H1 (cell line): ENCODE measurements around the gene C1RL. TPM values are rescaled to one million over a fixed set of nuclear protein-coding genes. Genes with fewer than 3 reads are reported as not detected.

ENCODE experiments used
- CTCF ChIA-PET: fragments of 300-600 bp; sonication (Branson Sonifier 250); formaldehyde crosslinking; loops from one replicate; lab custom pipeline; 2021; ENCODE audit not compliant: partially characterized antibody; lab: Charles Lee
- POLR2A ChIA-PET: fragments of 300-600 bp; sonication (Branson Sonifier 250); formaldehyde crosslinking; loops from one replicate; lab custom pipeline; 2021; ENCODE audit warnings: inconsistent platforms; ENCODE audit not compliant: partially characterized antibody; lab: Charles Lee
- DNase-seq, 2 experiments: peaks; one replicate each; pipeline versions ENCODE4 v3.0.0 to v3.0.0-alpha.2; 2010 to 2022; ENCODE audit warnings: low spot score in 2 of 2, low read depth in 1 of 2, mixed read lengths in 1 of 2
- FAIRE-seq: peaks from 2 replicates; lab custom pipeline; 2011; peaks lifted over from hg19 to GRCh38; lab: Jason Lieb, UNC
- H2AFZ ChIP-seq: 2 replicates; pipeline ENCODE4 v1.8.1; 2012; ENCODE audit warnings: low read length, inconsistent platforms
- H2AK5ac ChIP-seq: 2 replicates; pipeline ENCODE4 v1.6.1; 2013; ENCODE audit warnings: low read depth, low read length
- H2BK120ac ChIP-seq: replicated peaks from 2 replicates; pipeline ENCODE3; 2013; ENCODE audit warnings: low read depth, low read length, inconsistent platforms
- H2BK12ac ChIP-seq: 2 replicates; pipeline ENCODE4 v1.6.1; 2013; ENCODE audit warnings: low read depth, low read length
- H2BK15ac ChIP-seq: 2 replicates; pipeline ENCODE4 v1.6.1; 2013; ENCODE audit warnings: low read length
- H2BK20ac ChIP-seq: 2 replicates; pipeline ENCODE4 v1.6.1; 2013; ENCODE audit warnings: low read length
- H2BK5ac ChIP-seq: 2 replicates; pipeline ENCODE4 v1.6.1; 2013; ENCODE audit warnings: low read depth, low read length
- H3K14ac ChIP-seq: 2 replicates; pipeline ENCODE4 v1.6.1; 2013; ENCODE audit warnings: inconsistent platforms; ENCODE audit not compliant: insufficient read length
- H3K18ac ChIP-seq: 2 replicates; pipeline ENCODE4 v1.6.1; 2013; ENCODE audit warnings: low read length; ENCODE audit errors: extremely low read depth
- H3K23ac ChIP-seq: 2 replicates; pipeline ENCODE4 v1.6.1; 2013; ENCODE audit warnings: inconsistent platforms; ENCODE audit not compliant: insufficient read length
- H3K23me2 ChIP-seq: 2 replicates; pipeline ENCODE4 v1.6.1; 2013; ENCODE audit warnings: low read depth, low read length
- H3K27ac ChIP-seq: 2 replicates; pipeline ENCODE4 v1.6.1; 2011; ENCODE audit warnings: low read depth, low read length, inconsistent platforms
- H3K27me3 ChIP-seq, 4 experiments: replicated peaks in 1 of 4; 1 replicate in 1 of 4; 2 replicates in 3 of 4; pipeline versions ENCODE4 v1.6.1 to v1.8.1; 2011 to 2013; ENCODE audit warnings: low read length in 3 of 4, mild to moderate bottlenecking in 3 of 4, inconsistent platforms in 2 of 4, mixed read lengths in 2 of 4, moderate library complexity in 1 of 4; ENCODE audit not compliant: control insufficient read depth in 3 of 4, insufficient read depth in 3 of 4; ENCODE audit errors: extremely low read depth in 1 of 4
- H3K36me3 ChIP-seq, 4 experiments: 2 replicates each; pipeline versions ENCODE4 v1.6.1 to v1.8.1; 2011 to 2013; ENCODE audit warnings: mild to moderate bottlenecking in 4 of 4, low read length in 3 of 4, moderate library complexity in 2 of 4, control low read depth in 1 of 4, inconsistent platforms in 1 of 4; ENCODE audit not compliant: insufficient read depth in 4 of 4, control insufficient read depth in 2 of 4
- H3K4ac ChIP-seq: replicated peaks from 2 replicates; pipeline ENCODE3; 2013; ENCODE audit warnings: low read length, low read depth, mixed read lengths, inconsistent platforms; ENCODE audit not compliant: insufficient read length
- H3K4me1 ChIP-seq, 4 experiments: replicated peaks in 1 of 4; 1 replicate in 1 of 4; 2 replicates in 3 of 4; pipeline versions ENCODE4 v1.6.1 to v1.8.1; 2011 to 2013; ENCODE audit warnings: low read length in 3 of 4, inconsistent platforms in 2 of 4, mixed read lengths in 1 of 4; ENCODE audit not compliant: insufficient read depth in 4 of 4, control insufficient read depth in 3 of 4
- H3K4me2 ChIP-seq, 2 experiments: 2 replicates each; pipeline versions ENCODE4 v1.6.1 to v1.8.1; 2011 to 2013; ENCODE audit warnings: low read depth in 2 of 2, low read length in 2 of 2, control low read depth in 1 of 2, inconsistent platforms in 1 of 2, mild to moderate bottlenecking in 1 of 2; ENCODE audit not compliant: insufficient read depth in 1 of 2
- H3K4me3 ChIP-seq, 4 experiments: fragments of 200-600, 300-600 bp in 1 of 4; sonication (generic), shearing (Covaris generic), sonication (Bioruptor Twin) in 1 of 4; 2 replicates each; pipeline versions ENCODE4 v1.5.1 to v1.8.1; 2011 to 2016; ENCODE audit warnings: low read length in 4 of 4, low read depth in 3 of 4, control low read depth in 2 of 4, inconsistent platforms in 2 of 4, mild to moderate bottlenecking in 2 of 4, mixed read lengths in 1 of 4, moderate library complexity in 1 of 4; ENCODE audit not compliant: insufficient read depth in 2 of 4; ENCODE audit errors: extremely low read depth in 1 of 4
- H3K56ac ChIP-seq: replicated peaks from 2 replicates; pipeline ENCODE3; 2013; ENCODE audit warnings: low read depth, mild to moderate bottlenecking, mixed read lengths, low read length, inconsistent platforms; ENCODE audit not compliant: insufficient read length
- H3K79me1 ChIP-seq: 2 replicates; pipeline ENCODE4 v1.6.1; 2013; ENCODE audit warnings: low read depth, low read length, control low read depth
- H3K79me2 ChIP-seq, 2 experiments: 2 replicates each; pipeline versions ENCODE4 v1.6.1 to v1.8.1; 2012 to 2013; ENCODE audit warnings: low read length in 2 of 2, mild to moderate bottlenecking in 2 of 2, inconsistent platforms in 1 of 2; ENCODE audit not compliant: insufficient read depth in 2 of 2, control insufficient read depth in 1 of 2
- H3K9ac ChIP-seq, 4 experiments: replicated peaks in 1 of 4; 1 replicate in 1 of 4; 2 replicates in 3 of 4; pipeline versions ENCODE4 v1.6.1 to v1.8.1; 2011 to 2013; ENCODE audit warnings: low read depth in 3 of 4, low read length in 3 of 4, control low read depth in 2 of 4, mild to moderate bottlenecking in 2 of 4, moderate library complexity in 2 of 4, inconsistent platforms in 1 of 4; ENCODE audit errors: extremely low read depth in 1 of 4
- H3K9me3 ChIP-seq, 2 experiments: 2 replicates each; pipeline versions ENCODE4 v1.6.1 to v1.8.1; 2012 to 2013; ENCODE audit warnings: mild to moderate bottlenecking in 2 of 2, moderate library complexity in 2 of 2, control low read depth in 1 of 2, inconsistent platforms in 1 of 2, low read depth in 1 of 2, low read length in 1 of 2, mixed read lengths in 1 of 2; ENCODE audit not compliant: insufficient read depth in 2 of 2
- H4K20me1 ChIP-seq, 2 experiments: replicated peaks in 1 of 2; 2 replicates each; pipeline versions ENCODE3 to v1.8.1; 2011 to 2013; ENCODE audit warnings: inconsistent platforms in 2 of 2, low read length in 2 of 2, mild to moderate bottlenecking in 1 of 2; ENCODE audit not compliant: insufficient read depth in 2 of 2, control insufficient read depth in 1 of 2
- H4K5ac ChIP-seq: 2 replicates; pipeline ENCODE4 v1.6.1; 2013; ENCODE audit warnings: low read length, low read depth, mixed read lengths, inconsistent platforms; ENCODE audit not compliant: insufficient read length
- H4K8ac ChIP-seq: 2 replicates; pipeline ENCODE4 v1.8.0; 2013; ENCODE audit warnings: mild to moderate bottlenecking, moderate library complexity, low read length, inconsistent platforms; ENCODE audit not compliant: insufficient read depth; ENCODE audit errors: extremely low read depth
- H4K91ac ChIP-seq: replicated peaks from 2 replicates; pipeline ENCODE3; 2013; ENCODE audit warnings: low read length, mixed read lengths, inconsistent platforms; ENCODE audit not compliant: insufficient read length
- BACH1 ChIP-seq: IDR thresholded peaks from 2 replicates; pipeline ENCODE4 v1.6.1; 2012; ENCODE audit warnings: low read length, improper control_type of control experiment
- CEBPB ChIP-seq: IDR thresholded peaks from 2 replicates; pipeline ENCODE4 v1.6.1; 2012; ENCODE audit warnings: low read depth, low read length
- EGR1 ChIP-seq: IDR thresholded peaks from 2 replicates; pipeline ENCODE4 v1.6.1; 2011; ENCODE audit warnings: low read depth, low read length, borderline replicate concordance
- EP300 ChIP-seq, 2 experiments: IDR thresholded peaks; 1 replicate in 1 of 2; 2 replicates in 1 of 2; pipeline ENCODE4 v1.6.1; 2011 to 2012; ENCODE audit warnings: low read depth in 2 of 2, low read length in 2 of 2, mild to moderate bottlenecking in 2 of 2, borderline replicate concordance in 1 of 2, inconsistent platforms in 1 of 2, moderate library complexity in 1 of 2
- KDM4A ChIP-seq: IDR thresholded peaks from one replicate; pipeline ENCODE4 v1.7.1; 2012; ENCODE audit warnings: low read depth, mild to moderate bottlenecking, moderate library complexity, low read length, inconsistent platforms; ENCODE audit not compliant: severe bottlenecking
- PHF8 ChIP-seq: fragments of 200-600 bp; sonication (generic); conservative IDR thresholded peaks from 2 replicates; pipeline ENCODE4 v1.7.1; 2012; ENCODE audit warnings: low read depth, mild to moderate bottlenecking, inconsistent platforms, low read length, moderate library complexity
- TEAD4 ChIP-seq: IDR thresholded peaks from 2 replicates; pipeline ENCODE4 v1.6.1; 2012; ENCODE audit warnings: low read depth, low read length, inconsistent platforms, mixed read lengths
- ZNF274 ChIP-seq: IDR thresholded peaks from 2 replicates; pipeline ENCODE4 v1.7.0; 2012; ENCODE audit warnings: low read length, borderline replicate concordance; ENCODE audit errors: extremely low read depth
- WGBS, 2 experiments: shearing (Covaris generic) in 1 of 2; methylation state at CpG; one replicate each; pipeline versions ENCODE4 v1.1.6 to v1.1.7; 2013 to 2015; ENCODE audit warnings: low lambda C conversion rate in 2 of 2, mixed read lengths in 2 of 2, inconsistent platforms in 1 of 2, low coverage in 1 of 2, missing lambda C conversion rate in 1 of 2; ENCODE audit not compliant: insufficient replicate concordance in 2 of 2, insufficient coverage in 1 of 2, insufficient read length in 1 of 2; ENCODE audit errors: extremely low coverage in 1 of 2, missing lambda C conversion rate in 1 of 2; 5-methylcytosine and 5-hydroxymethylcytosine counted together
- polyA plus RNA-seq, 7 experiments: library from polyadenylated mRNA; depleted of rRNA in 3 of 7; stranded (reverse) in 5 of 7; unstranded in 2 of 7; fragments of >200 nt in 5 of 7; fragments of 200-250 nt in 2 of 7; gene quantifications; 1 replicate in 5 of 7; 2 replicates in 1 of 7; 4 replicates in 1 of 7; pipeline versions ENCODE4 v1.2.1 to v1.2.3, GENCODE V29; 2011 to 2013; ENCODE audit warnings: missing spikeins in 2 of 7, mixed read lengths in 2 of 7
- total RNA-seq: library from RNA; stranded (reverse); fragmentation: NEBNext Ultra II Directional; extraction: Animal tissue kit (Norgen Biotek cat#: 25700); gene quantifications from 2 replicates; pipeline ENCODE4 v1.2.1, GENCODE V29; 2021
- TF ChIP-seq, protein P1 (sequence below): IDR thresholded peaks from 2 replicates; pipeline ENCODE4 v1.6.1; 2012; ENCODE audit warnings: inconsistent platforms

Gene C1RL
- total and polyA plus RNA-seq, 2 of the 8 experiments (the other 6 are each of a cell fraction or from before 2014, with no cell fraction given): 11.4 to 15.5 TPM

DNA sequence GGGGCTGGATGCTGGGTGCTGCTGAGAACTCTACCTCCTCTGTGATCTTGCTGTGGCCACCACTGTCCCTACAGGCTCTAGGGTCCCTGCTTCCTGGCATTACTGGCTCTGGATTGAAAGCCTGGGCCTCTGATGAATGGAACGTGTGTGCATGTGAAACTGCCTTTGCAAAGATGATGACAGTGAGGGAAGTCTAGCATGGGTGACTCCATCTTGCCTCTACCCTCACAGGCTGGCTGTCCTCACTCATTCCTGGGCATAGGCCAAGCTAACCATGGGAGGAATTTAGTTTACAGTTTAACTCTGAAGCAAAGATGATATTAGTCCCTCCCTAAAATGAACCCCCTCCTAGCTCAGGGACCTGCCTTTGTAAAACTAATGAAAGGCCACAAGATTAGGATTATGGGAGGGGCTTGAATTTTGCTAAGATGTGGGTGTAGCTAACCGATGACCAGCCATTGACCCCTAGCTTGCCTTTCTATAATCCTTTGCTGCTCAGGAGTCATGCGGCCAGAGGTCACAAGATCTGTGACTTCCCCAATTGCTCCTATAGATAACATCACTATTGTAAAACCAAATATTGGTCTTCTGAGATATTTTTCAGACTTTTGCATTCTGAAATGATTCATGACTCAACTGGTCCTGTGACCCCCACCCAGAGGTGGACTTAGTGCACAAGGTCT, 50.7 kb downstream of the C1RL start:
- CTCF ChIA-PET: interaction anchor here (0.6 to 6.7 kb wide), 14 partner anchors 10 to 130 kb away, joined by 3 to 58 read pairs (median 6); partner anchors contain the start of genes C1R and C1RL
- Histone ChIP-seq H3K23ac (no peak overlapping the region), H2BK120ac (no peak overlapping the region), H3K18ac (no peak overlapping the region), H2AK5ac (no peak overlapping the region), H2BK20ac (no peak overlapping the region), H4K5ac (no peak overlapping the region), H3K4me3 (no peak overlapping the region), H3K23me2 (no peaks in the 10 kb centered on the region), H3K27me3 (no peaks in the 10 kb centered on the region), H4K20me1 (no peaks in the 10 kb centered on the region), H4K91ac (no peak overlapping the region), H2BK12ac (no peak overlapping the region), H3K27ac (no peak overlapping the region), H3K9ac (no peak overlapping the region), H3K4me2 (no peak overlapping the region), H3K36me3 (no peaks in the 10 kb centered on the region), H2BK5ac (no peak overlapping the region), H3K4ac (no peak overlapping the region), H3K56ac (no peak overlapping the region), H4K8ac (no peak overlapping the region), H2BK15ac (no peak overlapping the region), H3K79me1 (no peaks in the 10 kb centered on the region), H3K14ac (no peak overlapping the region), H2AFZ (no peak overlapping the region), H3K9me3 (no peaks in the 10 kb centered on the region), H3K4me1 (peaks cover 0 to 5% (median 2%) of the 10 kb centered on the region in 4 experiments; a peak in 3 of 7 replicates), H3K79me2 (no peaks in the 10 kb centered on the region)
- POLR2A ChIA-PET: interaction anchor here (1.2 to 1.8 kb wide), 3 partner anchors 31 to 114 kb away, joined by 3 to 4 read pairs (median 3); no protein-coding TSS in a partner anchor
- DNase-seq (no peak), FAIRE-seq (no peak)
- WGBS, 2 experiments: 84% methylated on average over 3 of the region's 3 CpGs; no CpG with 5 or more reads in 1 of the 2 experiments
- no peak for TF ChIP-seq EP300 (IDR thresholded peaks at IDR 0.05; ENCODE audit: borderline replicate concordance in 1 of 2, low read depth in 2 of 2, low read length in 2 of 2)
- TF ChIP-seq, protein P1, sequence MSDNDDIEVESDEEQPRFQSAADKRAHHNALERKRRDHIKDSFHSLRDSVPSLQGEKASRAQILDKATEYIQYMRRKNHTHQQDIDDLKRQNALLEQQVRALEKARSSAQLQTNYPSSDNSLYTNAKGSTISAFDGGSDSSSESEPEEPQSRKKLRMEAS: no peak
- TF ChIP-seq TEAD4: no peak
- TF ChIP-seq CEBPB: no peak
- TF ChIP-seq ZNF274: no peak
- TF ChIP-seq KDM4A: no peak
- TF ChIP-seq EGR1: no peak
- TF ChIP-seq PHF8: no peak
- no peak for TF ChIP-seq BACH1
- TF ChIP-seq, all 59 proteins: peak for 0
